Ovary (tissue), 3 donors: Measurements from ENCODE around the gene GABBR2.

Source experiments
- CTCF ChIP-seq, 3 donors: fragments of 450-650 bp in 2 of 3; fragments of 200-600 bp in 1 of 3; IDR thresholded peaks; one replicate each; pipeline versions ENCODE4 v1.5.1 to v1.8.0; 2016 to 2022; ENCODE audit warnings: antibody characterized with exemption in 3 of 3, mild to moderate bottlenecking in 1 of 3
- EP300 ChIP-seq: sonication (generic); formaldehyde crosslinking; IDR thresholded peaks from one replicate; pipeline ENCODE4 v1.6.1; 2017; ENCODE audit warnings: antibody characterized with exemption
- POLR2A ChIP-seq: fragments of 450-650 bp; IDR thresholded peaks from one replicate; pipeline ENCODE4 v1.6.1; 2017; ENCODE audit warnings: antibody characterized with exemption, mild to moderate bottlenecking, moderate library complexity
- donor health status: DM: no; HTN: no; CAD: no.

GRCh38 chr9:98482226-98482625, 226.5 kb downstream of the GABBR2 start:
- TF ChIP-seq CTCF (IDR thresholded peaks at IDR 0.05) (no peak), POLR2A (no peak), EP300 (no peak)
